T-cell (primary cell): ENCODE measurements around the gene DMXL2. TPM values are rescaled to one million over a fixed set of nuclear protein-coding genes. Genes with fewer than 3 reads are reported as not detected.

ENCODE experiments used
- total RNA-seq, 35 experiments: library from RNA in 6 of 35; stranded (reverse) in 6 of 35; fragments of 120-200 nt in 1 of 35; gene quantifications; one replicate each; pipeline versions ENCODE4 v1.2.1 to v1.2.4 and lab custom pipeline; 2013 to 2026

DMXL2 gene
- total RNA-seq, 5 donors from 2014 or later (not counting 1 experiment from before 2014, with no cell fraction given), result 3.2 to 6.1 (median 4.6) TPM

Other genes starting within 250 kb of the DMXL2 start
- gene SCG3, start 58.7 kb upstream of the DMXL2 start, total RNA-seq, result under 1 TPM in 2 of 5 donors, not detected in 3; 0.07 to 0.16 TPM
- 10 to 100 TPM; 16.6 to 36.2 (median 26.2) TPM for gene LYSMD2, start 114.9 kb upstream of the DMXL2 start, total RNA-seq
- 10 to 100 TPM; 10.9 to 17.2 (median 16.8) TPM for gene TMOD2, start 128.8 kb upstream of the DMXL2 start, total RNA-seq
- 10 to 100 TPM; 47.2 to 55.8 (median 53.4) TPM for gene TMOD3, start 206.9 kb upstream of the DMXL2 start, total RNA-seq